Measurements from ENCODE around the gene PRKCA.
A peak's percentile ranks its signal among the peaks of the same experiment; 100 is the strongest.
"Not testable (repeated sequence)": the region's sequence is repeated elsewhere in the genome, so short reads cannot be mapped to it uniquely, and the experiment has no call there.

PRKCA gene

DNA sequence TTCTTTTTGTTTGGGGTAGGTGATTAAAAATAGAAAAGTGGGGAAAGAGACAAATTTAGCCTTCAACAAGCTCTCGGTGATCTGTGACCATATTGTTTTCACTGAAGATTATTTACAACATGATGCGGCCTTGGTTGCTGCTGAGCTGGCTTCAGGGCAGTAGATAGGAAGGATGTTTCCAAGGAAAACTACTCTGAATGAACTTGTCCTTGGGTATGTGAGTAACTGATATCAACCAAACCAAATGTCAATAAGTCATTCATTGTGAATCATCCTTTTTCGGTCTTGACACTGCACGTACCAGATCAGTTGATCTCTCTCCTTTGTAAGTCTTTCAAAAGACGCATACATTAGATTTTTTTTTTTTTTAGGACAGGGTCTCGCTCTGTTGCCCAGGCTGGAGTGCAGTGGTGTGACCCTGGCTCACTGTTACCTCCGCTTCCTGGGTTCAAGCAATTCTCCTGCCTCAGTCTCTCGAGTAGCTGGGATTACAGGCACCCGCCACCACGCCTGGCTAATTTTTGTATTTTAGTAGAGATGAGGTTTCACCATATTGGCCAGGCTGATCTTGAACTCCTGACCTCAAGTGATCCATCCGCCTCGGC lies 58.6 kb downstream of the PRKCA start:
- not testable (repeated sequence) for H3K36me3 ChIP-seq (ENCODE audit: control insufficient read depth, insufficient read depth, low read length); DNase-seq; H3K9me3 ChIP-seq (ENCODE audit: control insufficient read depth, low read length); H3K4me3 ChIP-seq (ENCODE audit: insufficient read depth, low read depth, low read length, poor library complexity, severe bottlenecking); H3K27me3 ChIP-seq (replicated peaks; ENCODE audit: control insufficient read depth, insufficient read depth, low read length, poor library complexity, severe bottlenecking); H3K27ac ChIP-seq (ENCODE audit: insufficient read depth, low read length, poor library complexity, severe bottlenecking)
- peaks cover 21% of the 10 kb centered on the region for H3K4me1 ChIP-seq (ENCODE audit: control insufficient read depth, insufficient read depth, low read length, poor library complexity, severe bottlenecking)

GRCh38 chr17:66364508-66364907 lies 62.1 kb downstream of the PRKCA start:
- Histone ChIP-seq H3K4me1 (ENCODE audit: control insufficient read depth, insufficient read depth, low read length, poor library complexity, severe bottlenecking) (peaks cover 16% of the 10 kb centered on the region), H3K4me3 (ENCODE audit: insufficient read depth, low read depth, low read length, poor library complexity, severe bottlenecking) (no peak overlapping the region), H3K27me3 (replicated peaks; ENCODE audit: control insufficient read depth, insufficient read depth, low read length, poor library complexity, severe bottlenecking) (no peaks in the 10 kb centered on the region), H3K9me3 (ENCODE audit: control insufficient read depth, low read length) (no peaks in the 10 kb centered on the region), H3K36me3 (ENCODE audit: control insufficient read depth, insufficient read depth, low read length) (no peaks in the 10 kb centered on the region), H3K27ac (ENCODE audit: insufficient read depth, low read length, poor library complexity, severe bottlenecking) (no peak overlapping the region)
- DNase-seq, result no peak

DNA sequence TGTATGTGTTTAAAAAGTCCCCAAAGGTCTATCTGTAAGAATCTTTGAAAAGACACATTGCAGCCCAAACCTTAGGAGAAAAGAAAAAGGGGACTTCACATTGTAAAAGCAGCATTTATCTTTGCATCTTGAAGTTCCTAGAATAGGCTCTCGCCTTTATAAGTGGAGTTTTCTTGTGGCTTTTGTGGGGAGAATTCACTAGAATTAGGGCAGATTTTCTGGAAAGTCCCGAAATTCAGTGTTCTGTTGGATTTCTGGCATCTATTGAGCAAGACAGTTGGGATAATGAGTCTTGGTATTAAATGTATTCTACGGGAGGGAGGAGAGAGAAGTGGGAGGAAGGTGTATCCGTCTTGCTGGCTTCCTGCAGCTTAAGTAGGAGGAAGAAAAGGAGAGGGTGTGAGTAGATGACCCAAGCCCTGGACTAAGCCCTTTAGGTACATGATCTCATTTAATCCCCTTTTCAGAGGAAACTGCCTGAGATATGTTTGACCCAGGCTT lies 62.6 kb downstream of the PRKCA start:
- DNase-seq, result no peak
- Histone ChIP-seq H3K4me1 (ENCODE audit: control insufficient read depth, insufficient read depth, low read length, poor library complexity, severe bottlenecking) (peaks cover 16% of the 10 kb centered on the region), H3K4me3 (ENCODE audit: insufficient read depth, low read depth, low read length, poor library complexity, severe bottlenecking) (no peak overlapping the region), H3K36me3 (ENCODE audit: control insufficient read depth, insufficient read depth, low read length) (no peaks in the 10 kb centered on the region), H3K27me3 (replicated peaks; ENCODE audit: control insufficient read depth, insufficient read depth, low read length, poor library complexity, severe bottlenecking) (no peaks in the 10 kb centered on the region), H3K9me3 (ENCODE audit: control insufficient read depth, low read length) (no peaks in the 10 kb centered on the region), H3K27ac (ENCODE audit: insufficient read depth, low read length, poor library complexity, severe bottlenecking) (no peak overlapping the region)

GRCh38 chr17:66365903-66366302 lies 63.5 kb downstream of the PRKCA start:
- Histone ChIP-seq H3K27me3 (replicated peaks; ENCODE audit: control insufficient read depth, insufficient read depth, low read length, poor library complexity, severe bottlenecking) (no peaks in the 10 kb centered on the region), H3K36me3 (ENCODE audit: control insufficient read depth, insufficient read depth, low read length) (no peaks in the 10 kb centered on the region), H3K4me3 (ENCODE audit: insufficient read depth, low read depth, low read length, poor library complexity, severe bottlenecking) (no peak overlapping the region), H3K27ac (ENCODE audit: insufficient read depth, low read length, poor library complexity, severe bottlenecking) (no peak overlapping the region), H3K4me1 (ENCODE audit: control insufficient read depth, insufficient read depth, low read length, poor library complexity, severe bottlenecking) (peaks cover 16% of the 10 kb centered on the region), H3K9me3 (ENCODE audit: control insufficient read depth, low read length) (no peaks in the 10 kb centered on the region)
- no peak for DNase-seq

GRCh38 chr17:66367107-66367506 lies 64.7 kb downstream of the PRKCA start:
- no peaks in the 10 kb centered on the region for H3K9me3 ChIP-seq (ENCODE audit: control insufficient read depth, low read length)
- DNase-seq, result no peak

DNA sequence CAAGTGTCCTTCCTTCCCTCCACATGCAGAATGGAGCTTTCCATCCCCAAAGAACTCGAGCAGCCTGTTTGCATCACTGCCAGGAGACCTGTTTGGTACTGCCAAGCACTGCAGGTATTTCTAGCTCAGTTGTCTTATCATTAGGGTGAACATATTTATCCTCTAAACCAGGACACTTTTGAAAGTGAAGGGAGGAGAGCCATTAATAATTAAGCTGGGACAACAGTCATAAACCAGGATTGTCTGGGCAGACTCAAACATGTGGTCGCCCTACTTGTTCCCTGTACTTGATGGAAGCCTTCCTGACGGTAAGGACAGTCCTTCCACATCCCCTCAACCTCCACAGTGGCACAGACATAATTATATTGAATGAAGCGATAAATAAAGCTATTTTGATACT lies 67.4 kb downstream of the PRKCA start:
- H3K9me3 ChIP-seq (ENCODE audit: control insufficient read depth, low read length), result no peaks in the 10 kb centered on the region
- no peak overlapping the region for H3K4me3 ChIP-seq (ENCODE audit: insufficient read depth, low read depth, low read length, poor library complexity, severe bottlenecking)
- H3K27me3 ChIP-seq (replicated peaks; ENCODE audit: control insufficient read depth, insufficient read depth, low read length, poor library complexity, severe bottlenecking), result no peaks in the 10 kb centered on the region
- H3K4me1 ChIP-seq (ENCODE audit: control insufficient read depth, insufficient read depth, low read length, poor library complexity, severe bottlenecking), result peaks cover 18% of the 10 kb centered on the region
- DNase-seq, result no peak
- no peaks in the 10 kb centered on the region for H3K36me3 ChIP-seq (ENCODE audit: control insufficient read depth, insufficient read depth, low read length)
- no peak overlapping the region for H3K27ac ChIP-seq (ENCODE audit: insufficient read depth, low read length, poor library complexity, severe bottlenecking)

More at GRCh38 chr17:66367107-66367506, 64.7 kb downstream of the PRKCA start:
- Histone ChIP-seq H3K27me3 (replicated peaks; ENCODE audit: control insufficient read depth, insufficient read depth, low read length, poor library complexity, severe bottlenecking) (no peaks in the 10 kb centered on the region), H3K4me1 (ENCODE audit: control insufficient read depth, insufficient read depth, low read length, poor library complexity, severe bottlenecking) (peaks cover 16% of the 10 kb centered on the region), H3K27ac (ENCODE audit: insufficient read depth, low read length, poor library complexity, severe bottlenecking) (no peak overlapping the region), H3K36me3 (ENCODE audit: control insufficient read depth, insufficient read depth, low read length) (no peaks in the 10 kb centered on the region), H3K4me3 (ENCODE audit: insufficient read depth, low read depth, low read length, poor library complexity, severe bottlenecking) (no peak overlapping the region)

DNA sequence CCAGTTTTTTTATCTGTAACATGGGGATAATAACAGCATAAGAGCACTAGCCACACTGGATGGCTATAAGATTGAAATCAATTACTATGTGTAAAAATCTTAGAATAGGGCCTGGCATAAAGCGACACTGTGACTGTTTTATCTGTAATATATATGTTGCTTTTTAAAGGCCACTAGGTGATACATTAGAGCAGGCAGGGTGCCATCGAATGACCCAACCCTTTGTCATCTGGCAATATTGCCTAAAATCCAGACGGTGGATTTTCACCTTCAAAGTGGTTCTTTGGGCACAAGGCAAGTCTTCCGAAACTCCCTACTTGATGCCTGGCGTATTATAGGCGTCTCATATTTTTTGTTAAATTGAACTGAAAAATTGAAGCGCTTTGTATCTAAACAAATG lies 69.1 kb downstream of the PRKCA start:
- DNase-seq, result no peak
- Histone ChIP-seq H3K4me3 (ENCODE audit: insufficient read depth, low read depth, low read length, poor library complexity, severe bottlenecking) (no peak overlapping the region), H3K27ac (ENCODE audit: insufficient read depth, low read length, poor library complexity, severe bottlenecking) (no peak overlapping the region), H3K27me3 (replicated peaks; ENCODE audit: control insufficient read depth, insufficient read depth, low read length, poor library complexity, severe bottlenecking) (no peaks in the 10 kb centered on the region), H3K36me3 (ENCODE audit: control insufficient read depth, insufficient read depth, low read length) (no peaks in the 10 kb centered on the region), H3K9me3 (ENCODE audit: control insufficient read depth, low read length) (no peaks in the 10 kb centered on the region), H3K4me1 (ENCODE audit: control insufficient read depth, insufficient read depth, low read length, poor library complexity, severe bottlenecking) (peaks cover 17% of the 10 kb centered on the region)

GRCh38 chr17:66372182-66372581 lies 69.8 kb downstream of the PRKCA start:
- no peaks in the 10 kb centered on the region for H3K36me3 ChIP-seq (ENCODE audit: control insufficient read depth, insufficient read depth, low read length)
- H3K9me3 ChIP-seq (ENCODE audit: control insufficient read depth, low read length), result no peaks in the 10 kb centered on the region
- no peaks in the 10 kb centered on the region for H3K27me3 ChIP-seq (replicated peaks; ENCODE audit: control insufficient read depth, insufficient read depth, low read length, poor library complexity, severe bottlenecking)
- no peak overlapping the region for H3K27ac ChIP-seq (ENCODE audit: insufficient read depth, low read length, poor library complexity, severe bottlenecking)
- DNase-seq, result no peak
- H3K4me3 ChIP-seq (ENCODE audit: insufficient read depth, low read depth, low read length, poor library complexity, severe bottlenecking), result no peak overlapping the region
- H3K4me1 ChIP-seq (ENCODE audit: control insufficient read depth, insufficient read depth, low read length, poor library complexity, severe bottlenecking), result peaks cover 17% of the 10 kb centered on the region

GRCh38 chr17:66373079-66373478 lies 70.7 kb downstream of the PRKCA start:
- no peak for DNase-seq
- Histone ChIP-seq H3K4me3 (ENCODE audit: insufficient read depth, low read depth, low read length, poor library complexity, severe bottlenecking) (no peak overlapping the region), H3K27me3 (replicated peaks; ENCODE audit: control insufficient read depth, insufficient read depth, low read length, poor library complexity, severe bottlenecking) (no peaks in the 10 kb centered on the region), H3K27ac (ENCODE audit: insufficient read depth, low read length, poor library complexity, severe bottlenecking) (no peak overlapping the region), H3K4me1 (ENCODE audit: control insufficient read depth, insufficient read depth, low read length, poor library complexity, severe bottlenecking) (peaks cover 17% of the 10 kb centered on the region), H3K9me3 (ENCODE audit: control insufficient read depth, low read length) (no peaks in the 10 kb centered on the region), H3K36me3 (ENCODE audit: control insufficient read depth, insufficient read depth, low read length) (no peaks in the 10 kb centered on the region)

DNA sequence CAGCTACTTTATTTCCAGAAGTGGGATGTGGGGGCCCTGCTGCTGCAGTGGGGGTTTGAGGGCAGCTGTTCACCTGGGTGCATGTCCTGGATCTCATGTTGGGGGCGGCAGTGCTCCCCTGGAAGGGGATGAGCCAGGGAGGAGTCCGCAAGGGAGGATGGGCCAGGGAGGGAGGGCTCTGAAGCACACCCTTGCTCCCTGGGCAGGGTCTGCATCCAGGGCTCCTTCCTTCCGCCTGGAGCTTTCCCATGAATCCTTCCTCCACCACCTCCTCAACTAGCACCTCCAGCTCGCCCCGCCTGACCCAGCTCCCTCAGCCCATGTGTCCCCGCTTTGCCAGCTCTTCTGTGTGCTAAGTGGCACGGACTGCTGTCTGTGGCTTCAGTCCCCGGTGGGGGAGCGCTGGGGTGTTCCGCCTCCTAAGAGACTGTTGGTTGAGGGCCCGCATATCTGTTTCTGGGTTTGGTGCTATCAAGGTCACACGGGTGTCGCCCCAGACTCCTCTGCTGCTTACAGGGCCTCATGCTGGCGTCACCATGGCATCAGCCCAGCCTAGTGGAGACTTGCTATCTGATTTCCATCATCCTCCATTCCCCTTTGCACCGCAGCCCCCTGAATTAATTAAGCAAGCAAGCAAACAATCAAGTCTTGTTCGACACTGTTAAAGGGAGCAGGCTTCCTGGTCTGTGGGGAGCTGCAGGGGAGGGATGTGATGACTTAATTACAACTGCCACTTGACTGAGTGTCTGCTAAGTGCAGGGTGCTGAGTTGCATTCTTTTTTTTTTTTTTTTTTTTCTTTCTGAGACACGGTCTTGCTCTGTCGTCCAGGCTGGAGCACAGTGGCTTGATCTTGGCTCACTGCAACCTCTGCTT lies 71.8 kb downstream of the PRKCA start:
- no peaks in the 10 kb centered on the region for H3K27me3 ChIP-seq (replicated peaks; ENCODE audit: control insufficient read depth, insufficient read depth, low read length, poor library complexity, severe bottlenecking)
- H3K27ac ChIP-seq (ENCODE audit: insufficient read depth, low read length, poor library complexity, severe bottlenecking), result peak overlapping the region; percentile 43
- peak; percentile 7 to 42 (median 38) for DNase-seq

More for the DNA sequence above, 71.8 kb downstream of the PRKCA start:
- H3K36me3 ChIP-seq (ENCODE audit: control insufficient read depth, insufficient read depth, low read length), result no peaks in the 10 kb centered on the region
- no peak overlapping the region for H3K4me3 ChIP-seq (ENCODE audit: insufficient read depth, low read depth, low read length, poor library complexity, severe bottlenecking)
- H3K9me3 ChIP-seq (ENCODE audit: control insufficient read depth, low read length), result no peaks in the 10 kb centered on the region
- peaks cover 17% of the 10 kb centered on the region for H3K4me1 ChIP-seq (ENCODE audit: control insufficient read depth, insufficient read depth, low read length, poor library complexity, severe bottlenecking)
